ENCODE measurements around the gene GCGR. TPM values are rescaled to one million over a fixed set of nuclear protein-coding genes. Genes with fewer than 3 reads are reported as not detected.
A peak's percentile ranks its signal among the peaks of the same experiment; 100 is the strongest.

GCGR gene
- total RNA-seq, 1 donor, result not detected

- TF ChIP-seq CTCF (IDR thresholded peaks at IDR 0.05; ENCODE audit: insufficient read depth, low read length), result no peak
- no peak overlapping the region for H3K4me3 ChIP-seq (ENCODE audit: low read depth, low read length)
- DNase-seq (ENCODE audit: low read depth), result no peak
These were observed 37.2 kb downstream of the GCGR start for GRCh38 chr17:81840826-81841778.

GRCh38 chr17:81841866-81842265 is 37.9 kb downstream of the GCGR start:
- TF ChIP-seq CTCF (IDR thresholded peaks at IDR 0.05; ENCODE audit: insufficient read depth, low read length), result no peak

GRCh38 chr17:81842378-81842724 is 38.4 kb downstream of the GCGR start:
- no peak for DNase-seq (ENCODE audit: low read depth)
- H3K4me3 ChIP-seq (ENCODE audit: low read depth, low read length), result no peak overlapping the region
- no peak for TF ChIP-seq CTCF (IDR thresholded peaks at IDR 0.05; ENCODE audit: insufficient read depth, low read length)

More at GRCh38 chr17:81841866-81842265, 37.9 kb downstream of the GCGR start:
- DNase-seq (ENCODE audit: low read depth), result no peak
- no peak overlapping the region for H3K4me3 ChIP-seq (ENCODE audit: low read depth, low read length)

GRCh38 chr17:81842725-81843504 is 39.0 kb downstream of the GCGR start:
- peak; percentile 31 for DNase-seq (ENCODE audit: low read depth)
- H3K4me3 ChIP-seq (ENCODE audit: low read depth, low read length), result no peak overlapping the region
- TF ChIP-seq CTCF (IDR thresholded peaks at IDR 0.05; ENCODE audit: insufficient read depth, low read length), result no peak

GRCh38 chr17:81843713-81844326 is 39.9 kb downstream of the GCGR start:
- H3K4me3 ChIP-seq (ENCODE audit: low read depth, low read length), result no peak overlapping the region
- DNase-seq (ENCODE audit: low read depth), result no peak
- TF ChIP-seq CTCF (IDR thresholded peaks at IDR 0.05; ENCODE audit: insufficient read depth, low read length), result no peak

- no peak overlapping the region for H3K4me3 ChIP-seq (ENCODE audit: low read depth, low read length)
- no peak for DNase-seq (ENCODE audit: low read depth)
- no peak for TF ChIP-seq CTCF (IDR thresholded peaks at IDR 0.05; ENCODE audit: insufficient read depth, low read length)
These were observed 40.4 kb downstream of the GCGR start for GRCh38 chr17:81844327-81844851.

All from fibroblast of the aortic adventitia (primary cell).